IPS-18a (cell line): ENCODE results near the gene NCK2.

ENCODE experiments used
- H3K27ac ChIP-seq: one replicate; pipeline ENCODE4 v1.5.1; 2013; ENCODE audit warnings: low read length
- H3K27me3 ChIP-seq: one replicate; pipeline ENCODE4 v1.6.1; 2013; ENCODE audit warnings: mild to moderate bottlenecking, low read length; ENCODE audit not compliant: control insufficient read depth, insufficient read depth
- H3K36me3 ChIP-seq: one replicate; pipeline ENCODE4 v1.6.1; 2013; ENCODE audit warnings: low read depth, low read length; ENCODE audit not compliant: control insufficient read depth
- H3K4me1 ChIP-seq: one replicate; pipeline ENCODE4 v1.6.1; 2013; ENCODE audit warnings: low read depth, low read length; ENCODE audit not compliant: control insufficient read depth
- H3K4me3 ChIP-seq: one replicate; pipeline ENCODE4 v1.5.1; 2013; ENCODE audit warnings: low read length
- H3K9ac ChIP-seq: one replicate; pipeline ENCODE4 v1.6.1; 2013; ENCODE audit warnings: mild to moderate bottlenecking, low read length, moderate library complexity
- H3K9me3 ChIP-seq: one replicate; pipeline ENCODE4 v1.6.1; 2013; ENCODE audit warnings: low read depth, low read length; ENCODE audit not compliant: control insufficient read depth

Gene NCK2

DNA sequence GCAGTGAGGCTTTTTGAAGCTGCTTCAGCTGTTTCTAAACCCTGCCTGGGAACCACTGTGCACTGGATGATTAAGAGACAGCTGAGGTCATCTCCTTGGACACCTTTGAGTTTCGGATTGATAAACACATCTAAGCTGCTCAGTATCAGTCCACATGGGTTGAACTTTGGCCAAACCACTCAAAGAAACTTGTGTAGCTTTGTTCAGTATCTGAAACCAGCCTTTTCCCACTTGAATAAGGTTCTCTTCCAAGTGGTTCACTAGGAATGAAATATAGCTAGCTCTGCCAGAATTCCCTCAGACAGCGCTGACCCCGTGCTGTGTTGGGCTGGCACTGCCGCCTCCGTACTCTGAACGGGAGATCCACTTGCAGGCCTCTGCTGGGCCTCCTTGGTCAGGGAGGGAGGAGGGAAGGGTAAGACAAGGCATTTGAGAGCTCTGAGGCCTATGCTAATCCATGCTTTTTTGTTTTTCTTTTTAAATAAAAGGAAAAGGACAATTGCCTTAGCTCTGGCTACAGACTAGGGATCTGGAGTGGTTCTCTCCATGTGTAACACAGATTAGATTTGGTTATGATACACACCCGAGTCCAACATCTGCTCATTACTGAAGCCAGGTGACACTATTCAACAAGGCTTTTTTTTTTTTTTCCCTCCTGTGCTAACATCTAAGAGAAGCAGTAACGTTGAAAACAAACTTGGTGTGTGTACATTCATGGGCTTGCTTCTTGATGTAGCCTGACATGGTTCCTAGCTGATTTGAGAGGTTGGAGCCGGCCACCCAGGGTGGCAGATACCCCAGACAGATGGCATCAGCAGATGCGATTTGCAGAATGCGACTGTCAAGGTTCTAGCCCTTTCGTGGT, 67.7 kb downstream of the NCK2 start:
- Histone ChIP-seq H3K27ac (no peak overlapping the region), H3K9ac (no peak overlapping the region), H3K27me3 (no peaks in the 10 kb centered on the region), H3K9me3 (no peaks in the 10 kb centered on the region), H3K4me3 (no peak overlapping the region), H3K4me1 (peaks cover 35% of the 10 kb centered on the region), H3K36me3 (peaks cover 5% of the 10 kb centered on the region)

DNA sequence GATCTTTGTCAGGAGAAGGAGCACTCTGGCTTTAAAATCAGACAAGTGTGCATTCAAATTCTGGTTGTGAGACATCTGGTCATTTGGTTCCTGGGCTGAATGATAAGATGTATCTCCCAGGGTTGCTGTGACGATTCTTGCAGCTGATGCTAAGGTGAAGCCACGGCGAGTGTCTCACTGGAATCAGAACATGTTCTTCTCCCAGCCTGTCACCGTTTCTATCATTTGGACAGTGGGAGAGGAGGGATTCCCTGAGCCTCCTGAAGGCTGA, 68.3 kb downstream of the NCK2 start:
- Histone ChIP-seq H3K4me3 (no peak overlapping the region), H3K36me3 (peaks cover 5% of the 10 kb centered on the region), H3K27me3 (no peaks in the 10 kb centered on the region), H3K27ac (no peak overlapping the region), H3K9me3 (no peaks in the 10 kb centered on the region), H3K4me1 (peaks cover 34% of the 10 kb centered on the region), H3K9ac (no peak overlapping the region)

DNA sequence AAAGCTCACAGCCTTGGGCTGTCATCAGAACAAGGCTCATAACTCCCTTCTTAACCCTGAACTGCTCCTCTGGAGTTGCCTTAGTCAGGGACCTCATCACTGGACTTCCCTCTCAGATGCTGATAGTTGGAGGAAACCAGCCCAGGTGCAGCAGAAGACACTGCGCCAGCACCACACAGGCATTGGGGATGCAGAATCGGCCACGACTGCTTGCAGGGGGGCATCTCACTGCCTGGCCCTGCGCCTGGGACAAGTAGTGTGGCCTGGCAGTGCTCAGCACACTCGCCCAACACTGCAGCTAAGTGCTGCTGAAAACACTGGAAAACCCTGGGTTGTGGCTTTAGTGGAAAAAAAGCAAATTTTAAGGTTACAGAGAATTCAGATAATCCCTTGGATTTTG, 68.7 kb downstream of the NCK2 start:
- Histone ChIP-seq H3K27ac (no peak overlapping the region), H3K4me3 (no peak overlapping the region), H3K36me3 (peaks cover 5% of the 10 kb centered on the region), H3K27me3 (no peaks in the 10 kb centered on the region), H3K9ac (no peak overlapping the region), H3K9me3 (no peaks in the 10 kb centered on the region), H3K4me1 (peaks cover 30% of the 10 kb centered on the region)

DNA sequence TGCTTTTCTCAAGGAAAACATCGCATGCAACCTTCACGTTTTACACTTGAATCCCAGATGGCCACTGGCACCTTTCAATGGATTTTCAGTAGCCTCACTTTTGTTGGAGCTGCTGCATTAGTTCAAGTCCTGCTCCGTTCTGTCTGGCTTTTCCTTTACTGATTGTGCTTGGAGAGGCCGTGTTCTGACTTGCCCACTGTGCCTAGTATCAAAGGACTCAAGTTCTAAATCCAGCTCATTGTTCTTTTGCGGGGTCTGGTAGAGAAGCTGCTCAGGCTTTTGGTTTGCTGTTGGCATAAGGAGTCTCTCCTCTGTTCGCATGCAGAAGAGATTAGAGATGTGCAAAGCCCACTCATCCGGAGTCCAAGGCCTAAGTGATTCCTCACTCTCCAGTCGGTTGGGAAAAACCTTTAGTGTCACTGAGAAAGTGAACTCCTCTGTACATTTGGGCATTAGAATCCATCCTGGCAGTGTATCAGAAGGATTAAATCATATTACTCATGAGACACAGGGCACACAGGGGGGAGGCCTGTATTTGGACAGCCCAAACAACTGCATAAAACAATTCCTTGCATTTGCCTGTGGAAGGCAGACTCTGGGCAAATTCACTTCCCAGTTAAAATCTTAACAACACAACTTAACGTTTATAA, 69.7 kb downstream of the NCK2 start:
- Histone ChIP-seq H3K27ac (no peak overlapping the region), H3K4me3 (no peak overlapping the region), H3K4me1 (peaks cover 20% of the 10 kb centered on the region), H3K9ac (no peak overlapping the region), H3K9me3 (no peaks in the 10 kb centered on the region), H3K27me3 (no peaks in the 10 kb centered on the region), H3K36me3 (peaks cover 5% of the 10 kb centered on the region)

DNA sequence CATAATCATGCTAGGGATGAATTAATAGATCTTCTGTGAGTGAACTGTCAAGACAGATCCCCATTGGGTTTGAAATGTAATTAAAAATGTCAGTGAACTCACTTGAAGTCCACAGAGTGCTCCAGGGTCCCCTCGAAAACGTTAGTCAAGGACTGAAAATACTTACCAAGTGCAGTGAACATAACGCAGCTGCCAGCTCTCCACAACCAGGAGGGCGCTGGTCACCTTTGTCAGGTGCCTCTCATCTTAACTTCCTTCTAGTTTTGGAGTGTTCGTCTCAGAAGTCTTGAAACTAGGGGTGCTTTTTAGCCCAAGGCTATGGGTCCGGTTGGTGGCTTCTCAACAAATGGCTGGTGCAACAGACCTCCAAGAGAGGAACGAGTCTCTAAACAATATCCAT, 70.7 kb downstream of the NCK2 start:
- Histone ChIP-seq H3K4me3 (no peak overlapping the region), H3K4me1 (peaks cover 10% of the 10 kb centered on the region), H3K27me3 (no peaks in the 10 kb centered on the region), H3K9ac (no peak overlapping the region), H3K9me3 (no peaks in the 10 kb centered on the region), H3K27ac (no peak overlapping the region), H3K36me3 (peaks cover 5% of the 10 kb centered on the region)

DNA sequence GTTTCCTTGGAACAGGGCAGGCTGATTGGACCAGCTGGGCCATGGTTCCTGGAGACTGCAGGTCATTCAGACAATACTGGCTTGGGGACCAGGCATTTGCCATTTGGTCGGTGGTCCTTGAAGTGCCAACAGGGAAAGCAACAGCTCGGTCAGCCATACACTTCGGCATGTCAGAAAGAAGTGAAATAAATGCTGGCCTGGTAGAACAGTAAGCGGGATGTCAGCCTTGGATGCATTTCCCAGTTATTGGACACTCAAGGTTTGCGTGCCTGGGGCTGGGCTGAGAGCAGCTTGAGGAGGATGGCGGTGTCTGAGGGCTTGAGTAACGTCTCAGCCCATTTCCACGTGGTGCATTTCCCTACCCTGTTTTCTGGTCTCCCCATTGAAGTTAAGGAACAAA, 75.4 kb downstream of the NCK2 start:
- no peaks in the 10 kb centered on the region for H3K27me3 ChIP-seq
- peaks cover 5% of the 10 kb centered on the region for H3K36me3 ChIP-seq
- no peak overlapping the region for H3K4me3 ChIP-seq
- H3K9ac ChIP-seq = no peak overlapping the region
- H3K27ac ChIP-seq = no peak overlapping the region
- no peaks in the 10 kb centered on the region for H3K9me3 ChIP-seq
- peaks cover 6% of the 10 kb centered on the region for H3K4me1 ChIP-seq

DNA sequence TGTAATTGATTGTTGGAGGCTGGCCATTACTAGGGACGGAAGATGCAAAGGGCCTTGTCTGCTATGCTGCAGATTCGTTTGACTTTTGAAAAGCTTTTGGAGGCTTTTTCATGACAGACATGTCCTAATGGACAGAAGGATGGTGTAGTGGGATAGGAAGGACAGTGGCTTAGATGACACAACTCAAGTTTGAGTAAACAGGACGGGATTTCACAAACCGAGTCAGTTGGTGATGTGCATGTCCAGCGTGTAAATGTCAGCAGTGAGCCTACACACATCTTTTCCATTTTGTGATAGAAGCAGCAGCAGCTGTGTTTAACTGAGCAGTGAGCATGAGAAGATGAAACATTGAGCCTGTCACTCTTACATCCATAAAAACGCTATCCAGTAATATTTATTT, 76.0 kb downstream of the NCK2 start:
- no peak overlapping the region for H3K27ac ChIP-seq
- no peak overlapping the region for H3K4me3 ChIP-seq
- H3K4me1 ChIP-seq = peaks cover 6% of the 10 kb centered on the region
- H3K27me3 ChIP-seq = no peaks in the 10 kb centered on the region
- H3K9ac ChIP-seq = no peak overlapping the region
- no peaks in the 10 kb centered on the region for H3K9me3 ChIP-seq
- H3K36me3 ChIP-seq = peaks cover 5% of the 10 kb centered on the region

DNA sequence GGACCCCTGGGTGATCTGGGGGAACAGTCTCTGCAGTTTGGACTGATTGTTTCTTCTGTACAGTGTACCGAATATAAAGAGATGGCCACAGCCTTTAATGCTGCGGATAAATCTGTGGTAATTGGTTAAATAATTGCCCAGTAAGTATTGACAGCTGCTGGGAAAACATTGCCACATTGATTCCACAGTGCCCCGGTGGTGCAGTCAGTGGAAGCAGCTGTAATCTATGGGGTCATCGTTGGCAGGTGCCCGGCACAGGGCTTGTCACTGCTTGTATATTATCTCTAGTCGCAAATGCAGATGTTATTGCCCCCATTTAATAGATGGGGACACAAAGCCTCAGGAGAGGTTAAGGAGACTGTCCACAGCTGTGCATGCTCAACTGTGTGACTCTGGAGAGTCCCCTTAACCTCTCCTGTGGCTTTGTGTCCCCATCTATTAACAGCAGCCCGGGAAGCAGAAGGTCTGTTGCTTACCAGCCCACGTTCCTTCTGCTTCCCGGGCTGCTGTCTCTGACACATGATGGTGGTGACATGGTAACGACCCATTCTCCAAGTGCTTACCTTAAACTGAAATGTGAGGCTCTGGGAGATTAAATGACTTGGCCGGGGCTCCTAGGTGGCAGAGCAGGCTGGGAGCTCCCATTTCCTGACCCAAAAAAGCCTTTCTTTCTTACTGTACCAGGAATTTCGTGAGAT, 76.9 kb downstream of the NCK2 start:
- H3K27me3 ChIP-seq = no peaks in the 10 kb centered on the region
- H3K36me3 ChIP-seq = peaks cover 5% of the 10 kb centered on the region
- no peak overlapping the region for H3K9ac ChIP-seq
- H3K9me3 ChIP-seq = no peaks in the 10 kb centered on the region
- peaks cover 6% of the 10 kb centered on the region for H3K4me1 ChIP-seq
- no peak overlapping the region for H3K4me3 ChIP-seq
- H3K27ac ChIP-seq = no peak overlapping the region

DNA sequence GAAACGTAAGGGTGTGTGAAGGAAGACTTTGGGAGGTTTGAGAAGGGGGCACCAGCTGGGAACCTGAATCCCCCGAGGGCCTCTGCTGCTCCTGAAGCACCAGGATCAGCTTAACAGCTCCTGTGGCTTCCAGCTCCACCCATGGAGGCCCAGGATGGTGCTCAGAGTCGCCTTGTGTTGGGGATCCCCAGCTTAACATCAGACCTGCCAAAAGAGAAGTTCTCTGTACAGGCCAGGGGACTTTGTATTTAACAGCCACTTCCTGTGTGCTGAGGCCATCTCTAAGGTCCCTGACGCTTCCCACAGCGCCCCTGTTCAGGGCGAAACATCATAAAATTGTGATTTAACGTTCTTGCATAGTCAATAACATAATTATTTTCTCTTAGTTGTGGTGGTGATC, 77.5 kb downstream of the NCK2 start:
- Histone ChIP-seq H3K27ac (no peak overlapping the region), H3K36me3 (peaks cover 2% of the 10 kb centered on the region), H3K9me3 (no peaks in the 10 kb centered on the region), H3K4me1 (peaks cover 6% of the 10 kb centered on the region), H3K4me3 (no peak overlapping the region), H3K27me3 (no peaks in the 10 kb centered on the region), H3K9ac (no peak overlapping the region)

DNA sequence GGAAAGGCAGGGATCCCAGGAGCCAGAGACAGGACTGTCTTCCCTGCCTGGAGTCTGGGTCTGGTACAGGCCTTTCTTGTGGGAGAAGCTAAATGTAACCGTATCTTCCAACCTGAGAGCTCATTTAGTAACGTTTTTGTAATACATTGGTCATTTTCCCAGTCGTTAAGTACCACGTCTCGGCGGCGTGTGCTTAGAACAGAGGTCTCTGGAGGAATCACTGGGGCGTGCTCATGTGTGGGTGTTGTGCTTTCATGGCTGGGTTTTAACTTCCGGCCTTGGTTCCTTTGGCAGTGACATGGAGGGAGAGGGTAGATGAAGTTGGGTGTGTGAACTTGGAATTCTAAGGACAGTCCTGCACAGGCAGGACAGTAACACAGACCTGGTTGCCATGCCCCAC, 79.7 kb downstream of the NCK2 start:
- Histone ChIP-seq H3K4me3 (no peak overlapping the region), H3K27ac (no peak overlapping the region), H3K4me1 (peaks cover 6% of the 10 kb centered on the region), H3K9ac (no peak overlapping the region), H3K36me3 (no peaks in the 10 kb centered on the region), H3K27me3 (no peaks in the 10 kb centered on the region), H3K9me3 (no peaks in the 10 kb centered on the region)

DNA sequence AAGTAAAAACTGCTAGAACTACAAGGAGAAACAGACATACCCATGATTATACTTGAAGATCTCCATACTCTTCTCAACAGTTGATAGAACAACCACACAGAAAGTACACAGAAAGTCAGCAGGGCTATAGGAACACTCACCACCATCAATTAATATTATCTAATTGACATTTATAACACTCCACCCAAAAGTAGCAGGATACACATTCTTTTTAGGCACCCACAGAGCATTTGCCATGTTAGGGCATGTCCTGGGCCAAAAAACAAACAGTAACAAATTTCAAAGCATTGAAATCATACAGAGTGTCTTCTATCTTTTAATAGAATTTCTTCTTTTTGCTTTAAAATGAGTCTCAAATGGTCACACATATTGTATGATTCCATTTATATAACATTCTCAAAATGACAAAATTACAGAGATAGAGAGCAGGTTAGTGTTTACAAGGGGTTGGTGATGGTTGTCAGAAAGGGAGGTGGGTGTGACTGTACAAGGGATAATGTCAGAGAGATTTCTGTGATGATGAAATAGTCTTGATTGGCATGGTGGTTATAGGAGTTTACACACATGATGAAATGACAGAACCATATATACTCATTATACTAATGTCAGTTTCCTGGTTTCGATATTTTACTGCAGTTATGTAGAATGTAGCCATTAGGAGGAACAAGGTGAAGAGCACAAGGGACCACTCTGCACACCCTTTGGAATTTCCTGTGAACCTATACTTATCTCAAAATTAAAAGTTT, 82.8 kb downstream of the NCK2 start:
- no peaks in the 10 kb centered on the region for H3K36me3 ChIP-seq
- H3K27me3 ChIP-seq = no peaks in the 10 kb centered on the region
- peaks cover 5% of the 10 kb centered on the region for H3K9me3 ChIP-seq
- H3K4me1 ChIP-seq = no peaks in the 10 kb centered on the region
- H3K27ac ChIP-seq = no peak overlapping the region
- H3K9ac ChIP-seq = no peak overlapping the region
- H3K4me3 ChIP-seq = no peak overlapping the region
